Erythroblast (primary cell): ENCODE data around the gene SPATS2L.

ENCODE experiments used
- GATA1 ChIP-seq: IDR thresholded peaks from 2 replicates; pipeline ENCODE4 v1.6.1; 2011; ENCODE audit warnings: low read depth, mild to moderate bottlenecking, control low read depth, low read length, moderate library complexity
- POLR2A ChIP-seq: IDR thresholded peaks from 2 replicates; pipeline ENCODE4 v1.6.1; 2011; ENCODE audit warnings: mild to moderate bottlenecking, low read length

DNA sequence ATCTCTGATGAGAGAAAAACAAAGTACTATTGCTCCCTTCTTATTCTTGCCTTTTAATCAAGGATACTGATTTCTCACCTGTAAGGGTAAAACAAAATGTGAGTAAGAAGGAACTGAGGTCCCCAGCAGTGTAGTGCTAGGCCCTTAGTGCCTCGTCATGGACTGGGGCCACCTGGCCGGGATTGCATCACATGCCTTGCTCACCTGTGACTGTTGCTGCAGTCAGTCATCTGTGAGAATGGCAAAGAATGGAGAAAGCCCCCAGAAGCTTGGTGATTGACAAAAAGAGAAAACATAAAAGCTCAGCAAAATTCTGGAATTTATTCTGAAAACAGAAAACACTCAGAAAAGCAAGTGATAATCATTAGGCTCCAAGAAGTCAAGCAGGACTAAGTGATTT is 63.4 kb downstream of the SPATS2L start:
- TF ChIP-seq POLR2A (no peak), GATA1 (no peak)
